Measurements from ENCODE around the gene AMH. TPM values are rescaled to one million over a fixed set of nuclear protein-coding genes. Genes with fewer than 3 reads are reported as not detected.

The AMH gene
- total and polyA plus RNA-seq, 2 of the 4 experiments (the other 2 are of a cell fraction), result 0.86 TPM; not detected in 1

DNA sequence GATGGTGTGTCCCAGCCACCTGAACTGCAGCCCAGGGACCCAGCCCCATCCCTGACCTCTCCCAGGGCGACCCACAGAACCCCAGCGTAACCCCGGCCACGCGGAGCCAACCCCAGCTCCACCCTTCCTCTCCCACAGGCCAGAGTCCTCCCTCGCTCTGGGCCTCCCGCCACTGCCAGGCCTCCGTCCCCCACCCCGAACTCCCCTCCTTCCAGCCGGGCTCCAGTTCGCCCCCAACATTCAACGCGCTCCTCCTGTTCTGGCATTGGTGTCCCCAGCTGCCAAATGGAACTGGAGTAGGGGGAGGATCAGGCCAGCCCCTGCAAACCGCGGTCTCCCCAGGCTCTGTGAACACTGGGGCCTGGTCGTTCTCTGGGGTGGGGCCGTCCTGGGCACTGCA, 51.4 kb downstream of the AMH start:
- H4K20me1 ChIP-seq (ENCODE audit: insufficient read depth, low read length), result no peaks in the 10 kb centered on the region
- H2AK9ac ChIP-seq (replicated peaks; ENCODE audit: low read depth, low read length, poor library complexity), result no peak overlapping the region
- CTCF ChIA-PET, result no interaction called here
- ATAC-seq (ENCODE audit: low read depth) (no peak), DNase-seq (no peak)
- no peak overlapping the region for H2BK5ac ChIP-seq (ENCODE audit: low read depth, low read length, poor library complexity, severe bottlenecking)
- no peak overlapping the region for H2AFZ ChIP-seq (replicated peaks; ENCODE audit: low read length, poor library complexity)
- H4K8ac ChIP-seq (ENCODE audit: low read depth in 2 of 2, low read length in 2 of 2), result no peak overlapping the region
- H3K27ac ChIP-seq (ENCODE audit: insufficient read depth, low read length), result no peak overlapping the region
- TF ChIP-seq BHLHE40 (IDR thresholded peaks at IDR 0.05; ENCODE audit: low read depth, low read length) (no peak), RFX5 (IDR thresholded peaks at IDR 0.05; ENCODE audit: low read depth, low read length) (no peak), NFE2L2 (IDR thresholded peaks at IDR 0.05; ENCODE audit: low read depth, low read length) (no peak), MAFK (IDR thresholded peaks at IDR 0.05; ENCODE audit: low read depth, low read length) (no peak), CHD1 (IDR thresholded peaks at IDR 0.05; ENCODE audit: low read depth, low read length) (no peak), POLR2A (IDR thresholded peaks at IDR 0.05; ENCODE audit: low read depth, low read length) (no peak), MXI1 (IDR thresholded peaks at IDR 0.05; ENCODE audit: borderline replicate concordance, low read depth, low read length) (no peak), MAZ (IDR thresholded peaks at IDR 0.05; ENCODE audit: borderline replicate concordance, low read depth, low read length) (no peak), FOS (IDR thresholded peaks at IDR 0.05; ENCODE audit: low read depth, low read length) (no peak), RAD21 (IDR thresholded peaks at IDR 0.05; ENCODE audit: low read length) (no peak), SMC3 (IDR thresholded peaks at IDR 0.05; ENCODE audit: low read depth, low read length) (no peak), CEBPB (IDR thresholded peaks at IDR 0.05; ENCODE audit: low read depth, low read length) (no peak), RCOR1 (IDR thresholded peaks at IDR 0.05; ENCODE audit: insufficient replicate concordance, low read length) (no peak)
- TF ChIP-seq, protein P1, sequence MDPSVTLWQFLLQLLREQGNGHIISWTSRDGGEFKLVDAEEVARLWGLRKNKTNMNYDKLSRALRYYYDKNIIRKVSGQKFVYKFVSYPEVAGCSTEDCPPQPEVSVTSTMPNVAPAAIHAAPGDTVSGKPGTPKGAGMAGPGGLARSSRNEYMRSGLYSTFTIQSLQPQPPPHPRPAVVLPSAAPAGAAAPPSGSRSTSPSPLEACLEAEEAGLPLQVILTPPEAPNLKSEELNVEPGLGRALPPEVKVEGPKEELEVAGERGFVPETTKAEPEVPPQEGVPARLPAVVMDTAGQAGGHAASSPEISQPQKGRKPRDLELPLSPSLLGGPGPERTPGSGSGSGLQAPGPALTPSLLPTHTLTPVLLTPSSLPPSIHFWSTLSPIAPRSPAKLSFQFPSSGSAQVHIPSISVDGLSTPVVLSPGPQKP (IDR thresholded peaks at IDR 0.05; ENCODE audit: borderline replicate concordance, low read depth, low read length), result no peak
- TF ChIP-seq, protein P2, sequence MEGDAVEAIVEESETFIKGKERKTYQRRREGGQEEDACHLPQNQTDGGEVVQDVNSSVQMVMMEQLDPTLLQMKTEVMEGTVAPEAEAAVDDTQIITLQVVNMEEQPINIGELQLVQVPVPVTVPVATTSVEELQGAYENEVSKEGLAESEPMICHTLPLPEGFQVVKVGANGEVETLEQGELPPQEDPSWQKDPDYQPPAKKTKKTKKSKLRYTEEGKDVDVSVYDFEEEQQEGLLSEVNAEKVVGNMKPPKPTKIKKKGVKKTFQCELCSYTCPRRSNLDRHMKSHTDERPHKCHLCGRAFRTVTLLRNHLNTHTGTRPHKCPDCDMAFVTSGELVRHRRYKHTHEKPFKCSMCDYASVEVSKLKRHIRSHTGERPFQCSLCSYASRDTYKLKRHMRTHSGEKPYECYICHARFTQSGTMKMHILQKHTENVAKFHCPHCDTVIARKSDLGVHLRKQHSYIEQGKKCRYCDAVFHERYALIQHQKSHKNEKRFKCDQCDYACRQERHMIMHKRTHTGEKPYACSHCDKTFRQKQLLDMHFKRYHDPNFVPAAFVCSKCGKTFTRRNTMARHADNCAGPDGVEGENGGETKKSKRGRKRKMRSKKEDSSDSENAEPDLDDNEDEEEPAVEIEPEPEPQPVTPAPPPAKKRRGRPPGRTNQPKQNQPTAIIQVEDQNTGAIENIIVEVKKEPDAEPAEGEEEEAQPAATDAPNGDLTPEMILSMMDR (conservative IDR thresholded peaks at IDR 0.05; ENCODE audit: low read depth, low read length), result no peak
- TF ChIP-seq, protein P3, sequence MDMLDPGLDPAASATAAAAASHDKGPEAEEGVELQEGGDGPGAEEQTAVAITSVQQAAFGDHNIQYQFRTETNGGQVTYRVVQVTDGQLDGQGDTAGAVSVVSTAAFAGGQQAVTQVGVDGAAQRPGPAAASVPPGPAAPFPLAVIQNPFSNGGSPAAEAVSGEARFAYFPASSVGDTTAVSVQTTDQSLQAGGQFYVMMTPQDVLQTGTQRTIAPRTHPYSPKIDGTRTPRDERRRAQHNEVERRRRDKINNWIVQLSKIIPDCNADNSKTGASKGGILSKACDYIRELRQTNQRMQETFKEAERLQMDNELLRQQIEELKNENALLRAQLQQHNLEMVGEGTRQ (IDR thresholded peaks at IDR 0.05; ENCODE audit: low read depth, low read length), result no peak
- H2BK20ac ChIP-seq (ENCODE audit: low read depth, low read length), result no peak overlapping the region
- dilution Hi-C loops (cut with HindIII; ENCODE audit: low sequenced_read_pairs, unreplicated experiment), result no loop called here
- no peak overlapping the region for H2BK15ac ChIP-seq (ENCODE audit: low read depth, low read length)
- no peak overlapping the region for H3K56ac ChIP-seq (ENCODE audit: extremely low read depth, insufficient read depth, low read length)
- no peak overlapping the region for H3K23ac ChIP-seq (ENCODE audit: low read depth, low read length)
- H3K4me1 ChIP-seq (ENCODE audit: control insufficient read depth, insufficient read depth, low read length), result peaks cover 2% of the 10 kb centered on the region; the same call in 1 of the 2 replicates
- POLR2A ChIA-PET (ENCODE audit: unreplicated experiment), result no interaction called here
- no peak overlapping the region for H3K14ac ChIP-seq (replicated peaks; ENCODE audit: low read depth, low read length)
- BruUV-seq (replicated peaks), result no TSS peak
- no peaks in the 10 kb centered on the region for H3K79me1 ChIP-seq (ENCODE audit: low read depth in 1 of 2, low read length in 2 of 2)
- no peaks in the 10 kb centered on the region; the same call in 1 of the 2 replicates for H3K9me3 ChIP-seq (ENCODE audit: control insufficient read depth, insufficient read depth, low read length)
- H3K4me2 ChIP-seq (ENCODE audit: low read depth, low read length), result no peak overlapping the region
- WGBS, 2 experiments (ENCODE audit: extremely low coverage in 2 of 2, insufficient read length in 1 of 2), result 100% methylated on average over 3 of the region's 17 CpGs; no CpG with 5 or more reads in 1 of the 2 experiments
- peaks cover 23% of the 10 kb centered on the region; the same call in 1 of the 2 replicates for H3K27me3 ChIP-seq (ENCODE audit: control insufficient read depth, insufficient read depth, low read length)
- no peak overlapping the region for H2BK120ac ChIP-seq (ENCODE audit: low read depth, low read length)
- no peak overlapping the region for H3K4ac ChIP-seq (ENCODE audit: low read depth, low read length)
- no peak overlapping the region for H3K4me3 ChIP-seq (ENCODE audit: insufficient read depth, low read depth, low read length)
- H3K9ac ChIP-seq (ENCODE audit: low read depth, low read length), result no peak overlapping the region
- intact Hi-C loops (cut with micrococcal nuclease), result no loop called here
- no peak overlapping the region for H3K18ac ChIP-seq (ENCODE audit: low read depth, low read length)
- H2AK5ac ChIP-seq (ENCODE audit: low read depth, low read length), result no peak overlapping the region
- in situ Hi-C loops (cut with MboI; ENCODE audit: low sequenced_read_pairs), result no loop called here
- no peak overlapping the region for H4K5ac ChIP-seq (ENCODE audit: low read depth, low read length)
- no peak overlapping the region for H4K91ac ChIP-seq (ENCODE audit: insufficient read depth, low read depth, low read length)
- no peaks in the 10 kb centered on the region for H3K9me1 ChIP-seq (ENCODE audit: insufficient read depth, low read length)
- H3K36me3 ChIP-seq (ENCODE audit: control insufficient read depth, insufficient read depth, low read length), result no peaks in the 10 kb centered on the region

Measured in IMR-90 (cell line).